IMR-90 (cell line): Measurements from ENCODE around the gene MYO7B. TPM values are rescaled to one million over a fixed set of nuclear protein-coding genes. Genes with fewer than 3 reads are reported as not detected.

Experiments used
- ATAC-seq: fragments of 200-7000 bp; cut with Tn5 transposase; 2 replicates; pipeline ENCODE4 v1.9.1; 2020; ENCODE audit warnings: low read depth, mild to moderate bottlenecking, moderate library complexity
- BruUV-seq: library from RNA; stranded (reverse); fragments of 400-500 nt; replicated peaks from 2 replicates; lab custom pipeline; 2021; lab: Mats Ljungman, UMichigan
- CTCF ChIA-PET: fragments of 300-600 bp; formaldehyde crosslinking; extraction: SDS; loops from one replicate; lab custom pipeline; 2021; ENCODE audit warnings: antibody characterized with exemption; lab: Yijun Ruan, JAX
- POLR2A ChIA-PET: fragments of 300-600 bp; sonication (Branson Sonifier 250); formaldehyde crosslinking; loops from one replicate; lab custom pipeline; 2022; ENCODE audit warnings: antibody characterized with exemption; ENCODE audit not compliant: unreplicated experiment; lab: Charles Lee
- DNase-seq: peaks from one replicate; pipeline ENCODE4 v3.0.0; 2013
- H2AFZ ChIP-seq: replicated peaks from 2 replicates; pipeline ENCODE3; 2013; ENCODE audit warnings: low read length, mild to moderate bottlenecking; ENCODE audit not compliant: poor library complexity
- H2AK5ac ChIP-seq: 2 replicates; pipeline ENCODE4 v1.6.1; 2013; ENCODE audit warnings: low read depth, low read length, inconsistent platforms
- H2AK9ac ChIP-seq: replicated peaks from 2 replicates; pipeline ENCODE3; 2013; ENCODE audit warnings: mild to moderate bottlenecking, low read depth, low read length, moderate library complexity; ENCODE audit not compliant: poor library complexity
- H2BK120ac ChIP-seq: 2 replicates; pipeline ENCODE4 v1.6.1; 2013; ENCODE audit warnings: low read depth, low read length, inconsistent platforms
- H2BK15ac ChIP-seq: 3 replicates; pipeline ENCODE4 v1.6.1; 2013; ENCODE audit warnings: low read depth, low read length, inconsistent platforms
- H2BK20ac ChIP-seq: 2 replicates; pipeline ENCODE4 v1.6.1; 2013; ENCODE audit warnings: low read depth, mild to moderate bottlenecking, inconsistent platforms, low read length, moderate library complexity
- H2BK5ac ChIP-seq: 2 replicates; pipeline ENCODE4 v1.6.1; 2013; ENCODE audit warnings: mild to moderate bottlenecking, low read depth, low read length, inconsistent platforms; ENCODE audit not compliant: poor library complexity, severe bottlenecking
- H3K14ac ChIP-seq: replicated peaks from 2 replicates; pipeline ENCODE4 v1.6.1; 2013; ENCODE audit warnings: low read depth, low read length, inconsistent platforms
- H3K18ac ChIP-seq: 2 replicates; pipeline ENCODE4 v1.6.1; 2013; ENCODE audit warnings: low read depth, low read length, control low read depth
- H3K23ac ChIP-seq: 2 replicates; pipeline ENCODE4 v1.6.1; 2013; ENCODE audit warnings: low read depth, low read length, inconsistent platforms
- H3K27ac ChIP-seq: 2 replicates; pipeline ENCODE4 v1.5.1; 2013; ENCODE audit warnings: mild to moderate bottlenecking, control low read depth, low read length; ENCODE audit not compliant: insufficient read depth
- H3K27me3 ChIP-seq: 2 replicates; pipeline ENCODE4 v1.6.1; 2013; ENCODE audit warnings: low read length; ENCODE audit not compliant: control insufficient read depth, insufficient read depth
- H3K36me3 ChIP-seq: 2 replicates; pipeline ENCODE4 v1.6.1; 2013; ENCODE audit warnings: low read length, mixed read lengths; ENCODE audit not compliant: control insufficient read depth, insufficient read depth
- H3K4ac ChIP-seq: 2 replicates; pipeline ENCODE4 v1.6.1; 2013; ENCODE audit warnings: low read depth, low read length, inconsistent platforms
- H3K4me1 ChIP-seq: 2 replicates; pipeline ENCODE4 v1.6.1; 2013; ENCODE audit warnings: low read length, mixed read lengths; ENCODE audit not compliant: control insufficient read depth, insufficient read depth
- H3K4me2 ChIP-seq: 2 replicates; pipeline ENCODE4 v1.6.1; 2013; ENCODE audit warnings: low read depth, mild to moderate bottlenecking, control low read depth, low read length, moderate library complexity
- H3K4me3 ChIP-seq: 2 replicates; pipeline ENCODE4 v1.5.1; 2013; ENCODE audit warnings: low read depth, mild to moderate bottlenecking, control low read depth, low read length, moderate library complexity; ENCODE audit not compliant: insufficient read depth
- H3K56ac ChIP-seq: 2 replicates; pipeline ENCODE4 v1.6.1; 2013; ENCODE audit warnings: low read length, inconsistent platforms; ENCODE audit not compliant: insufficient read depth; ENCODE audit errors: extremely low read depth
- H3K79me1 ChIP-seq, 2 experiments: 2 replicates each; pipeline ENCODE4 v1.6.1; 2013; ENCODE audit warnings: low read length in 2 of 2, inconsistent platforms in 1 of 2, low read depth in 1 of 2
- H3K9ac ChIP-seq: 2 replicates; pipeline ENCODE4 v1.6.1; 2013; ENCODE audit warnings: low read depth, low read length, control low read depth
- H3K9me1 ChIP-seq: 2 replicates; pipeline ENCODE4 v1.6.1; 2013; ENCODE audit warnings: low read length, inconsistent platforms; ENCODE audit not compliant: insufficient read depth
- H3K9me3 ChIP-seq: 2 replicates; pipeline ENCODE4 v1.6.1; 2013; ENCODE audit warnings: low read length; ENCODE audit not compliant: control insufficient read depth, insufficient read depth
- H4K20me1 ChIP-seq: 2 replicates; pipeline ENCODE4 v1.6.1; 2013; ENCODE audit warnings: low read length, inconsistent platforms; ENCODE audit not compliant: insufficient read depth
- H4K5ac ChIP-seq: 2 replicates; pipeline ENCODE4 v1.6.1; 2013; ENCODE audit warnings: mild to moderate bottlenecking, low read depth, low read length, control low read depth
- H4K8ac ChIP-seq, 2 experiments: 2 replicates each; pipeline ENCODE4 v1.6.1; 2013; ENCODE audit warnings: low read depth in 2 of 2, low read length in 2 of 2, control low read depth in 1 of 2, inconsistent platforms in 1 of 2
- H4K91ac ChIP-seq: 2 replicates; pipeline ENCODE4 v1.6.1; 2013; ENCODE audit warnings: low read depth, low read length, inconsistent platforms; ENCODE audit not compliant: insufficient read depth
- CEBPB ChIP-seq: IDR thresholded peaks from 2 replicates; pipeline ENCODE4 v1.6.1; 2012; ENCODE audit warnings: low read depth, low read length, improper control_type of control experiment
- CHD1 ChIP-seq: IDR thresholded peaks from 2 replicates; pipeline ENCODE4 v1.6.1; 2012; ENCODE audit warnings: low read depth, low read length, improper control_type of control experiment
- FOS ChIP-seq: fragments of 150-350 bp; IDR thresholded peaks from 2 replicates; pipeline ENCODE4 v1.6.1; 2016; ENCODE audit warnings: low read depth, low read length
- MAFK ChIP-seq: IDR thresholded peaks from 2 replicates; pipeline ENCODE4 v1.6.1; 2012; ENCODE audit warnings: low read depth, low read length, improper control_type of control experiment
- MAZ ChIP-seq: IDR thresholded peaks from 2 replicates; pipeline ENCODE4 v1.6.1; 2012; ENCODE audit warnings: low read depth, mild to moderate bottlenecking, low read length, improper control_type of control experiment, moderate library complexity, borderline replicate concordance
- MXI1 ChIP-seq: IDR thresholded peaks from 2 replicates; pipeline ENCODE4 v1.6.1; 2012; ENCODE audit warnings: low read depth, mild to moderate bottlenecking, low read length, moderate library complexity, borderline replicate concordance
- NFE2L2 ChIP-seq: fragments of 150-350 bp; IDR thresholded peaks from 2 replicates; pipeline ENCODE4 v1.6.1; 2016; ENCODE audit warnings: low read depth, mild to moderate bottlenecking, low read length
- RAD21 ChIP-seq: IDR thresholded peaks from 2 replicates; pipeline ENCODE4 v1.6.1; 2012; ENCODE audit warnings: low read length, improper control_type of control experiment
- RCOR1 ChIP-seq: IDR thresholded peaks from 2 replicates; pipeline ENCODE4 v1.6.1; 2012; ENCODE audit warnings: mild to moderate bottlenecking, low read length, improper control_type of control experiment; ENCODE audit not compliant: insufficient replicate concordance
- RFX5 ChIP-seq: IDR thresholded peaks from 2 replicates; pipeline ENCODE4 v1.8.0; 2012; ENCODE audit warnings: low read depth, mild to moderate bottlenecking, low read length, moderate library complexity
- SMC3 ChIP-seq: fragments of 150-350 bp; IDR thresholded peaks from 2 replicates; pipeline ENCODE4 v1.6.1; 2016; ENCODE audit warnings: low read depth, mild to moderate bottlenecking, antibody characterized with exemption, low read length, moderate library complexity
- WGBS, 2 experiments: methylation state at CpG; one replicate each; pipeline versions ENCODE4 v1.1.5 to v1.1.7; 2013; ENCODE audit warnings: missing lambda C conversion rate in 2 of 2; ENCODE audit not compliant: insufficient read length in 1 of 2; ENCODE audit errors: extremely low coverage in 2 of 2; 5-methylcytosine and 5-hydroxymethylcytosine counted together
- dilution Hi-C: fragments of 300-500 bp; cut with HindIII; formaldehyde crosslinking; loops from one replicate; pipeline ENCODE4 v1.14.3; 2018; ENCODE audit warnings: low sequenced_read_pairs; ENCODE audit not compliant: unreplicated experiment
- in situ Hi-C: fragments of 300-500 bp; cut with MboI; formaldehyde crosslinking; loops from 3 replicates; pipeline ENCODE4 v1.14.3; 2019; ENCODE audit warnings: low sequenced_read_pairs, inconsistent platforms, mixed read lengths
- intact Hi-C: fragments of 100-400 bp; cut with micrococcal nuclease; formaldehyde crosslinking; loops from 2 replicates; pipeline ENCODE4 v1.10.0; 2022
- polyA plus RNA-seq, 3 experiments: library from polyadenylated mRNA; depleted of rRNA; stranded (reverse); fragments of >200 nt; gene quantifications; 2 replicates each; pipeline ENCODE4 v1.2.3, GENCODE V29; 2012; ENCODE audit warnings: low replicate concordance in 1 of 3
- total RNA-seq: library from RNA; depleted of rRNA; stranded (reverse); fragments of >200 nt; gene quantifications from 2 replicates; pipeline ENCODE4 v1.2.3, GENCODE V29; 2012
- TF ChIP-seq, protein P1 (sequence below): conservative IDR thresholded peaks from 2 replicates; pipeline ENCODE4 v1.5.1; 2012; ENCODE audit warnings: mild to moderate bottlenecking, low read depth, low read length, improper control_type of control experiment
- TF ChIP-seq, protein P2 (sequence below): fragments of 150-350 bp; IDR thresholded peaks from 2 replicates; pipeline ENCODE4 v1.6.1; 2016; ENCODE audit warnings: low read depth, mild to moderate bottlenecking, low read length, moderate library complexity, borderline replicate concordance
- TF ChIP-seq, protein P3 (sequence below): fragments of 150-350 bp; IDR thresholded peaks from 2 replicates; pipeline ENCODE4 v1.6.1; 2017; ENCODE audit warnings: mild to moderate bottlenecking, antibody characterized with exemption, low read length, low read depth

Gene MYO7B
- total and polyA plus RNA-seq, 2 of the 4 experiments (the other 2 are of a cell fraction) = 0.18 to 0.46 TPM

DNA sequence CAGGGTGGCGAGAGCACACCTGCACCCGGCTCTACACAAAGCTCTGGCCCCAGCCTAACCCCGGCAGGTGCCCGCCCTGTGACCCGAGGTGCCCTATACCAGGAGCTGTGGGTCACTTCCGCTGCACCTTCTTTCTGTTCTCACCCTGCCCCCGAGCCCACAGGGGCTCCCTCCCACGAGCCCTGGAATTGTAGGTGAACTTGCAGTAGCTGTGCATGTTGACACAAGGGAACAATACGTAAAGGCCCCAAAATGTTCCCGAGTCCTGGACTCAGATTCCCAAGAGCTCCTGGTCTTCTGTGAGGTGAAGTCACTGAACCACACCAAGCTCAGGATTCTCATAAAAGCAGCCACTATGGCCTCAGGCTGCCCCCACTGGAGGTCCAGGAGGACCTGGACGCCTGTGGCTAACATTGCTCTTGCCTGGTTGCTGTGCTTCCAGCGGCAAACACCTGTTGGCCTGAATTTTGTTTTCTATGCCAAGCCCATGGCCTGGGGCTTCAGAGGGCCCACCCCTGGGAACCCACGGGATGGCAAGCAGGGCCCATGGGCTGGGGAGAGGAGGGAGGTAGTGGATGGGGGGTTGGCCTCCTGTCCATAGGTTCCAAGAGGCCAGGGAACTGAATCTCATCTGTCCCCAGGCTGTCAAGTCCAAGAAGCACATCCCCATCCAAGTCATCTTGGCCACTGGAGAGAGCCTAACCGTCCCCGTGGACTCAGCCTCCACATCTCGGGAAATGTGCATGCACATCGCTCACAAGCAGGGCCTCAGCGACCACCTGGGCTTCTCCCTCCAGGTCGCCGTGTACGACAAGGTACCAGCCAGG is 87.3 kb downstream of the MYO7B start:
- intact Hi-C loops (loop anchor here (2.0 kb wide), 1 partner anchor 14 kb away; no protein-coding TSS in a partner anchor), dilution Hi-C loops (no loop called here), in situ Hi-C loops (no loop called here)
- Histone ChIP-seq H2BK20ac (peak overlapping the region; percentile 48; the same call in 1 of the 2 replicates), H4K20me1 (no peaks in the 10 kb centered on the region), H2AFZ (no peak overlapping the region), H3K4ac (peak overlapping the region; percentile 71), H2AK9ac (no peak overlapping the region), H3K4me2 (no peak overlapping the region), H3K9ac (no peak overlapping the region), H4K8ac (no peak overlapping the region; a peak in 1 of 4 replicates), H2BK15ac (0 out of 3 replicates have a peak overlapping the region, but pooled peaks have one; percentile 0), H3K36me3 (no peaks in the 10 kb centered on the region), H3K23ac (no peak overlapping the region), H3K9me3 (no peaks in the 10 kb centered on the region), H3K27me3 (no peaks in the 10 kb centered on the region; the same call in 1 of the 2 replicates), H3K4me3 (no peak overlapping the region), H2AK5ac (peak overlapping the region; percentile 24; the same call in 1 of the 2 replicates), H3K9me1 (peaks cover 6% of the 10 kb centered on the region; the same call in 1 of the 2 replicates), H4K91ac (no peak overlapping the region; the same call in 1 of the 2 replicates), H2BK120ac (peak overlapping the region; percentile 33), H3K56ac (no peak overlapping the region), H4K5ac (no peak overlapping the region), H3K18ac (no peak overlapping the region), H3K27ac (no peak overlapping the region), H3K79me1 (no peaks in the 10 kb centered on the region), H3K14ac (no peak overlapping the region), H3K4me1 (peaks cover 5% of the 10 kb centered on the region), H2BK5ac (no peak overlapping the region)
- DNase-seq (no peak), ATAC-seq (no peak)
- POLR2A ChIA-PET = no interaction called here
- BruUV-seq = no TSS peak
- CTCF ChIA-PET = no interaction called here
- WGBS, 2 experiments = 94% methylated on average over 13 of the region's 21 CpGs; no CpG with 5 or more reads in 1 of the 2 experiments
- TF ChIP-seq CEBPB (no peak), MXI1 (no peak), CHD1 (no peak), MAFK (no peak), RCOR1 (no peak), RFX5 (no peak), SMC3 (no peak), MAZ (no peak), NFE2L2 (no peak), FOS (no peak), RAD21 (no peak)
- TF ChIP-seq, protein P1, sequence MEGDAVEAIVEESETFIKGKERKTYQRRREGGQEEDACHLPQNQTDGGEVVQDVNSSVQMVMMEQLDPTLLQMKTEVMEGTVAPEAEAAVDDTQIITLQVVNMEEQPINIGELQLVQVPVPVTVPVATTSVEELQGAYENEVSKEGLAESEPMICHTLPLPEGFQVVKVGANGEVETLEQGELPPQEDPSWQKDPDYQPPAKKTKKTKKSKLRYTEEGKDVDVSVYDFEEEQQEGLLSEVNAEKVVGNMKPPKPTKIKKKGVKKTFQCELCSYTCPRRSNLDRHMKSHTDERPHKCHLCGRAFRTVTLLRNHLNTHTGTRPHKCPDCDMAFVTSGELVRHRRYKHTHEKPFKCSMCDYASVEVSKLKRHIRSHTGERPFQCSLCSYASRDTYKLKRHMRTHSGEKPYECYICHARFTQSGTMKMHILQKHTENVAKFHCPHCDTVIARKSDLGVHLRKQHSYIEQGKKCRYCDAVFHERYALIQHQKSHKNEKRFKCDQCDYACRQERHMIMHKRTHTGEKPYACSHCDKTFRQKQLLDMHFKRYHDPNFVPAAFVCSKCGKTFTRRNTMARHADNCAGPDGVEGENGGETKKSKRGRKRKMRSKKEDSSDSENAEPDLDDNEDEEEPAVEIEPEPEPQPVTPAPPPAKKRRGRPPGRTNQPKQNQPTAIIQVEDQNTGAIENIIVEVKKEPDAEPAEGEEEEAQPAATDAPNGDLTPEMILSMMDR = no peak
- TF ChIP-seq, protein P2, sequence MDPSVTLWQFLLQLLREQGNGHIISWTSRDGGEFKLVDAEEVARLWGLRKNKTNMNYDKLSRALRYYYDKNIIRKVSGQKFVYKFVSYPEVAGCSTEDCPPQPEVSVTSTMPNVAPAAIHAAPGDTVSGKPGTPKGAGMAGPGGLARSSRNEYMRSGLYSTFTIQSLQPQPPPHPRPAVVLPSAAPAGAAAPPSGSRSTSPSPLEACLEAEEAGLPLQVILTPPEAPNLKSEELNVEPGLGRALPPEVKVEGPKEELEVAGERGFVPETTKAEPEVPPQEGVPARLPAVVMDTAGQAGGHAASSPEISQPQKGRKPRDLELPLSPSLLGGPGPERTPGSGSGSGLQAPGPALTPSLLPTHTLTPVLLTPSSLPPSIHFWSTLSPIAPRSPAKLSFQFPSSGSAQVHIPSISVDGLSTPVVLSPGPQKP = no peak
- TF ChIP-seq, protein P3, sequence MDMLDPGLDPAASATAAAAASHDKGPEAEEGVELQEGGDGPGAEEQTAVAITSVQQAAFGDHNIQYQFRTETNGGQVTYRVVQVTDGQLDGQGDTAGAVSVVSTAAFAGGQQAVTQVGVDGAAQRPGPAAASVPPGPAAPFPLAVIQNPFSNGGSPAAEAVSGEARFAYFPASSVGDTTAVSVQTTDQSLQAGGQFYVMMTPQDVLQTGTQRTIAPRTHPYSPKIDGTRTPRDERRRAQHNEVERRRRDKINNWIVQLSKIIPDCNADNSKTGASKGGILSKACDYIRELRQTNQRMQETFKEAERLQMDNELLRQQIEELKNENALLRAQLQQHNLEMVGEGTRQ = no peak
